Measurements from ENCODE around the gene IPO4. TPM values are rescaled to one million over a fixed set of nuclear protein-coding genes. Genes with fewer than 3 reads are reported as not detected.

IPO4 gene
- total RNA-seq, 2 donors from 2014 or later = 19.9 to 64.6 TPM

- Histone ChIP-seq H3K27me3 (replicated peaks; ENCODE audit: insufficient read depth) (no peaks in the 10 kb centered on the region), H3K4me1 (ENCODE audit: control insufficient read depth in 1 of 2, low read depth in 2 of 2) (peaks cover 0 to 13% of the 10 kb centered on the region in 2 donors), H3K9me3 (no peaks in the 10 kb centered on the region), H3K36me3 (peaks cover 3% of the 10 kb centered on the region), H3K27ac (no peak overlapping the region), H3K4me3 (no peak overlapping the region)
- ATAC-seq (ENCODE audit: insufficient number of reproducible peaks, low FRiP score, low read depth) = no peak
- TF ChIP-seq CTCF (IDR thresholded peaks at IDR 0.05) = no peak
- DNase-seq (ENCODE audit: low spot score) = no peak
Measured at GRCh38 chr14:24172871-24173281, 15.7 kb downstream of the IPO4 start.

- Histone ChIP-seq H3K27me3 (replicated peaks; ENCODE audit: insufficient read depth) (no peaks in the 10 kb centered on the region), H3K9me3 (no peaks in the 10 kb centered on the region), H3K27ac (no peak overlapping the region), H3K4me1 (ENCODE audit: control insufficient read depth in 1 of 2, low read depth in 2 of 2) (peaks cover 0 to 13% of the 10 kb centered on the region in 2 donors), H3K36me3 (no peaks in the 10 kb centered on the region), H3K4me3 (peak overlapping the region; percentile 69)
- no peak for TF ChIP-seq CTCF (IDR thresholded peaks at IDR 0.05)
- DNase-seq (ENCODE audit: low spot score) = no peak
- ATAC-seq (ENCODE audit: insufficient number of reproducible peaks, low FRiP score, low read depth) = no peak
Measured at GRCh38 chr14:24172261-24172860, 16.3 kb downstream of the IPO4 start.

GRCh38 chr14:24171422-24172260, 17.0 kb downstream of the IPO4 start, which contains the start of gene REC8:
REC8 (plus strand) TSS chr14:24172080; CDS start chr14:24172553, 473 bp downstream.
- DNase-seq (ENCODE audit: low spot score) (peak; percentile 38), ATAC-seq (ENCODE audit: insufficient number of reproducible peaks, low FRiP score, low read depth) (no peak)
- Histone ChIP-seq H3K36me3 (peaks cover 3% of the 10 kb centered on the region), H3K27ac (no peak within 1 kb of the TSS), H3K27me3 (replicated peaks; ENCODE audit: insufficient read depth) (no peaks in the 10 kb centered on the region), H3K4me1 (ENCODE audit: control insufficient read depth in 1 of 2, low read depth in 2 of 2) (peaks cover 0 to 13% of the 10 kb centered on the region in 2 donors), H3K9me3 (no peaks in the 10 kb centered on the region), H3K4me3 (peak within 1 kb of the TSS; percentile 69)
- no peak for TF ChIP-seq CTCF (IDR thresholded peaks at IDR 0.05)

GRCh38 chr14:24167469-24168114, 21.0 kb downstream of the IPO4 start:
- Histone ChIP-seq H3K36me3 (peaks cover 43% of the 10 kb centered on the region), H3K9me3 (no peaks in the 10 kb centered on the region), H3K27ac (no peak overlapping the region), H3K4me3 (no peak overlapping the region), H3K4me1 (ENCODE audit: control insufficient read depth in 1 of 2, low read depth in 2 of 2) (peaks cover 8 to 33% of the 10 kb centered on the region in 2 donors), H3K27me3 (replicated peaks; ENCODE audit: insufficient read depth) (no peaks in the 10 kb centered on the region)
- TF ChIP-seq CTCF (IDR thresholded peaks at IDR 0.05) = no peak
- DNase-seq (ENCODE audit: low spot score) = no peak
- ATAC-seq (ENCODE audit: insufficient number of reproducible peaks, low FRiP score, low read depth) = no peak

GRCh38 chr14:24165785-24166184, 22.8 kb downstream of the IPO4 start:
- no peaks in the 10 kb centered on the region for H3K27me3 ChIP-seq (replicated peaks; ENCODE audit: insufficient read depth)
- DNase-seq (ENCODE audit: low spot score) (no peak), ATAC-seq (ENCODE audit: insufficient number of reproducible peaks, low FRiP score, low read depth) (no peak)
- no peak for TF ChIP-seq CTCF (IDR thresholded peaks at IDR 0.05)
- H3K27ac ChIP-seq = no peak overlapping the region
- peaks cover 15 to 34% of the 10 kb centered on the region in 2 donors for H3K4me1 ChIP-seq (ENCODE audit: control insufficient read depth in 1 of 2, low read depth in 2 of 2)
- H3K9me3 ChIP-seq = no peaks in the 10 kb centered on the region
- H3K36me3 ChIP-seq = peaks cover 43% of the 10 kb centered on the region
- no peak overlapping the region for H3K4me3 ChIP-seq

Measured in thoracic aorta (tissue), 2 donors.